ENCODE data around the gene USP11.
"Not testable (repeated sequence)": the region's sequence is repeated elsewhere in the genome, so short reads cannot be mapped to it uniquely, and the experiment has no call there.

The USP11 gene

DNA sequence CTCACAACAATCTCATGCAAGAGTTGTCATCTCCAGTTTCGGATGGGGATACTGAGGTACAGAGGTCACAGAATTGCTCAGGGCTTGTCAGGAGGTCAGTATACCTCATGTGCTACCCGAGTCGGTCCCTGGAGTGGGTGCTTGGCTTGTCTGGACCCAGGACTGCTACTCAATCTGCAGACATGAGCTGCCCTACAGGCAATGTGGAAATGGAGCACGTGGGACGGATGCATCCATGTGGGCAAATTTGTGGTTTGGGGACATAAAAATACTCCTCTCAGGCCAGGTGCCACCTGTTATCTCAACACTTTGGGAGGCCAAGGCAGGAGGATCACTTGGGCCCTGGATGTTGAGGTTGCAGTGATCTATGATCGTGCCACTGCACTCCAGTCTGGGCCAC, 15.8 kb downstream of the USP11 start:
- no peak for DNase-seq

DNA sequence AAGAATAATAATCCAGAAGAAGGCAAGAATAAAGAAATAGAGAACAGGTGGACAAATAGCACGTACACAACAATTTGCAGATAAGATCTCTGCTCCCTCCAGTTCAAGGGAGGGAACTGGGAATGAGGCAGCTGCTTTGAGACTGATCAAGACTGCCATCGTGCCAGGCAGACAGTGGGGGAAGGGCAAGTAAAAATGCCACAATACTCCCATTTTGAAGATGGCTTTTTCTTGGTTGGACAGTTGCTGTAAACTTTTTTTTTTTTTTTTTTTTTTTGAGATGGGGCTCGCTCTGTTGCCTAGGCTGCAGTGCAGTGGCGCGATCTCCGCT, 17.2 kb downstream of the USP11 start:
- no peak for DNase-seq

DNA sequence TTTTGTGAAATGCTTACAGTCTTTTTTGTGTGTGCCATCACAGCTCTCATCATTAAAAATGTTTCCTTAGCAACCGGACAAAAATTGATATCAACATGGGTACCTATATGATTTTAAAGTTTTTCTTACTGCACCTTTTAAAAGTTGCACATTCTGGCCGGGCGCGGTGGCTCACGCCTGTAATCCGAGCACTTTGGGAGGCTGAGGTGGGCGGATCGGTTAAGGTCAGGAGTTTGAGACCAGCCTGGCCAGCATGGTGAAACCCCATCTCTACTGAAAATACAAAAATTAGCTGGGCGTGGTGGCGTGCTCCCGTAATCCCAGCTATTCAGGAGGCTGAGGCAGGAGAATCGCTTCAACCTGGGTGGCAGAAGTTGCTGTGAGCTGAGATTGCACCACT, 24.8 kb downstream of the USP11 start:
- not testable (repeated sequence) for DNase-seq

DNA sequence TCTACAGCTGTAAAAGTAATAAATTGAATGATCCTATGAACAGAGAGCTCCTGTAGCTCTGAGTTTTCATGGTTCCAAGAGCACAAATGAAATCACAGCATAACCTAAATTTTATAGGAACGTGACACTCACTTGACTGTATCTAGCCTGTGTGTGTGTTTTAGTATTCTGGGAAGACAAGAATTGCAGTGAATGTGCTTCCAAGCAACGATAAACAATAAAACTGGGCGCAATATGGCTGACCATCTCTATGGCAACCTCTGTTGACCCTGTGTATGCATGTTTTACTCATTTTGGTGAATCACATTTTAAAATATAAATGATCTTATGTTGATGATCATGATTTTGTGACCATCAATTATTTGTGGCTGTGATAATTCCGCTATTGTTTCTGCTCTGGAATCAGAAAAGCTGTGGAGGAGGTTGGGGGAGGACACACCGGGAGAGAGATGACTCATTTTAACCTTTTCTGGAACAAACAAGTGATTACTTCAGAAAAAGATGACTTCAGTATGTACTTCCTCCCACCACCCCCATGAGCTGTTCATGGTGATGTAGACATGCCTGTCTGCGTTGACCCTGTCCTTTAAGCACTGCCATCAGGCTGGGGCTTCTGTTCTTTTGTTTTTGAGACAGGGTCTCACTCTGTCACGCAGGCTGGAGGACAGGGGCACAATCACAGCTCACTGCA, 31.8 kb downstream of the USP11 start:
- DNase-seq, result no peak

DNA sequence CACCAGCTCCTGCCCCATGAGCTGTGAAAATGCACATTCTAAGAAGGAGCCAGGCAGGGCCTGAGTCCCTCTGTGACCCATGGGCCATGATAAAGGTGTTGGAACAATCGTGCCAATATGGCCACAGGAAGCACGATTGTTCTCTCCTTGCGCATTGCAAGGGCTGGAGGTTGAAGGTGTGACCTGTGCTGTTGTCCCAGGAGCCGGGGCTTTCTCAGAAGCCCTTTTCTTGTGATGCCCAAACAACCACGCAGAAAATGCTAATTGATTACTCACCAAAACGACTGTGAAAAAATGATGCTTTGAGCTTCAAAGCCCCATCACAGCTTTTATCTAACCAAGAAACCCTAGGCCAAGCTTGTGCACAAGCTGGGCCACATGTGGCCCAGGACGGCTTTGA, 33.8 kb downstream of the USP11 start:
- no peak for DNase-seq

DNA sequence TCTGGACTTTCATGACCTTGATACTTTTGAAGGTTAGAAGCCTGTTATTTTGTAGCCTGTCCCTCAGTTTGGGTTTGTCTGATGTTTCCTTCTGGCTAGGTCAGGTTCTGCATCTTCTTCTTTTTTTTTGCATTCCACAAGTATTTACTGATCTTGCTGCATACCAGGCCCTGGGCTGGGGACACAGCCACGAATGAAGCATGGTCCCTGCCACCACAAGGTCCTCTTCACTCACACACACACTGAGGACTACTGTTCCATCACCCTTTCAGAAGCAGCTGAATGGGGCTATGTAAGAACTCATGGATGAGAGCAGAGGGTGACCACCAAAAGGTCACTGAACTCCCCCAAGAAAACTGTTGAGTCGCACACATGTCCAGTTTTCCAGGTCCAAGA, 39.2 kb downstream of the USP11 start:
- DNase-seq, result no peak

DNA sequence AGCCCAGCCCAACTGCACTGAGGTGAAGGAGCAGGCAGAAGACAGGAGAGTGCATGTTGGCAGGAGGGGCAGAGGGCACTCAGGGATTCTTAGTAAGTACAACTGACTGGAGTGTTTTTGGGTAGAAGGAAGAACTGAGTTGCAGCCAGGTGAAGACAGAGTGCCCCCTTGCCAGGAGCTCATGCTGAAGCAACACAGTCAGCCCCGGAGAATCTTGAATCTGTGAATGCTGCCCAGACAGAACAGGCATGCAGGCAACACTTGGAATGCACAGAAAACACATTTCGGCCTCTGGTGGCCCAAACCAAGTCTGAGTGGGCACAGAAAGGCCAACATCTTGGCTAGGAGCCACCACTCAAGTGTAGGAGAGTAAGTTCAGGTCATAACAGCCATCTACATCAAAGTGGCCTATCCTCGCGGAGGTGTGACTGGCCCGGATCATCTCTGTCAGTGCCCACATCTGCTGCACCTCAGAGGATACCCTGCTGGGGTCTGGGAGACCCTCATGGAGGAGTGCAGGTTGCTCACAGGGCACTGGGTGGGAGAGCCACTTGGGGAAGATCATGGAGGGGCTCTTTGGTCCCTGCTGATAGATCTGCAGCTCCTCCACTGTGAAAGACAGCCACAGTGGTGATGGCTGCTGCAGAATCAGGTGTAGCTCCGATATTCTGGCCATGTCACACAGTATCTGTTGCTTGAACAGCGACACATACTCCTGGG, 40.4 kb downstream of the USP11 start:
- DNase-seq, result no peak

DNA sequence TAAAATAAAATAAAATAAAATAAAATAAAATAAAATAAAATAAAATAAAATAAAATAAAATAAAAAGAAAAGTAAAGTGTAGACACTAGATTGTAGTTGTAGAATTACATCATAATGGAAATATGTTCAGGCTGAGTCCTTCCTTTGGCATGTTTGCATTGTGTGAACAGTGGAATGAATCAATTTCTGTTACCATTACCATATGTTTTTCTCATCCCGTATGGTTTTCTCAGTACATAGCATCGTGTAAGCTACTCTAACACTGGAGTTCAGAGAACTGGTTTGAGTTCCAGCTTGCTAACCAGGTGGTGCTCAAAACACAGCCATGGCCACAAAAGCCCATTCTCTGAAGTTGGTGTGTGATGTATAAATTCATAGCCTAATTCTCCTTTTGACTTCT, 45.9 kb downstream of the USP11 start:
- no peak for DNase-seq

DNA sequence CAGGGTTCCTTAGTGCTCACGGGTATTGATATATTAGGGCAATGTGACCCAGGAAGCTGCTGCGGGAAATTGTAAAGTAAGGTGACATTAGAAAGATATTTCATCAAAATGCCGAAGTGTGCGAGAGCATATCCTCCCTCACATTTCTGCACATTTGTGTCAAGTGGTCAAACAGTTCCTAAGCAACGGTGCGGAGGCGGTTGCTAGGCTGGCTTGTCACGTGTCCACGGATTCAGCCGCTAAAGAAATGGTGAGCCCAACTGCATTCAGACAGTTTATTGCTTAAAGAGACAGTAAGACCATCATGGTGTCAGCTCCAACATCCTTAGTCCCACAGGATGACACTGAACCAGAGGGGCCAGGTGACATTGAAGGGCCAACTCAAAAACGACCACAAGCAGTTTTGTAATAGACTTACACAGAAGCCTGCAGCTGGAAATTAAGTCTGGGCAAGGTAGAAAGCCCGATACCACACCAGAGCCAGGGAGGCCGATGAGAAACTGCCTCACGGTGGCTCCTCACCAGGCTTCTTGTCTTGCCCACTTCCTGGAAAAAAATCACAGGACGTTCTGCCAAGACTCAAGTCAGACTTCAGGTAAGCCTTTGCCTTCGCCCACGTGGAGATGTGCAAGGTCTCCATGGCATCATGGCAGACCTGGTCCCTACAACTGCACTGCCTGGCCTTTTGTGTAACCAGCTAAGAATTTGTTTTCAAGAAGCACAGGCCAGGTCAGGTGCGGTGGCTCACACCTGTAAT, 50.4 kb downstream of the USP11 start:
- no peak for DNase-seq

DNA sequence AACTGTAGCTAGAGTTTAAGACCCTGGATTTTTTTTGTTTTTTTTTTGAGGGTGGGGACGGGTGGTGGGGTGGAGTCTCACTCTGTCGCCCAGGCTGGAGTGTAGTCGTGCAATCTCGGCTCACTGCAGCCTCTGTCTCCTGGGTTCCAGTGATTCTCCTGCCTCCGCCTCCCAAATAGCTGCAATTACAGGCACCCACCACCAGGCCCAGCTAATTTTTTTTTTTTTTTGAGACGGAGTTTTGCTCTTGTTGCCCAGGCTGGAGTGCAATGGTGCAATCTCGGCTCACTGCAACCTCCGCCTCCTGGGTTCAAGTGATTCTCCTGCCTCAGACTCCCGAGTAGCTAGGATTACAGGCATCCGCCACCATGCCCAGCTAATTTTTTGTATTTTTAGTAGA, 51.8 kb downstream of the USP11 start:
- not testable (repeated sequence) for DNase-seq

DNA sequence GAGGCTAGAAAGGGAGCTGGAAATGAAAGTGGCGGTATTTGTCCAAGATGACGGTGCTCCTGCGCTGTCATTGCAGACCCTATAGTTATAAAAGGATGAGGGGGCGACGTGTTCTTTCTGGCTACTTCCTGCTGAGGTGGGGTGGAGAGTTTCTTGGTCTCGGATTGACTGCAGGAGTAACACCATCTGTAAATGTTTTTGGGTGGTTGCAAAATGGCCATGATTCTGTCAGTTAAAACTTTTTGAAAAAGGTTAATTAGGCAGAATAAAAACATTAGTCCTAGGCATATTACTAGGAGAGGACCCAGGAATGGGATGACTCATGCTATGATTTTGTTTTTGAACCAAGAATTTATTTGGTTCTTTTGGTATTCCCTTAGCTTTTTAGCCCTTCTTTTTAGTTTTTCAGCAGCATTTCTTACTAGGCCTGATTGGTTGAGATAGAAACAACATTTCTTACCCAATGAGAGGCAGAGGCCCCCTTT, 53.1 kb downstream of the USP11 start:
- DNase-seq, result no peak

DNA sequence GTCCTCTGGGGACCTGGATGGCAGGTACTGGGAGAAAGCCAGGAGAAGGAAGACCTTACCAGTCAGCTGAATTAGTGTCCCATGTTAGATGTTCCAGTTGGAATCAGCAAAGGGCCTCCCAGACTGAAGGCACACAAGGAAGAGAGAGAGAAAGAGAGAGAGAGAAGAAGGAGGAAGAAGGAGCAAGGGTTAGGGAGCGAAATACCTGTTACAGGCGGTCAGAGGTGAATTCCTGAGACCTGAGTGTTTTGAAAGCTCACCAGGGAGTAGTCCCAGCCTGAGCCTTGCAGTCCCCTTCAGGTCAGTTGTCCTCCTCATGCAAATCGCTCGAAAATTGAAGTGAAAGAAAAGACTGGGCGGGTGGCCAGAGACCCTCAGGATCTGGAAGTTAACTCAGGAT, 60.3 kb downstream of the USP11 start:
- DNase-seq, result no peak

DNA sequence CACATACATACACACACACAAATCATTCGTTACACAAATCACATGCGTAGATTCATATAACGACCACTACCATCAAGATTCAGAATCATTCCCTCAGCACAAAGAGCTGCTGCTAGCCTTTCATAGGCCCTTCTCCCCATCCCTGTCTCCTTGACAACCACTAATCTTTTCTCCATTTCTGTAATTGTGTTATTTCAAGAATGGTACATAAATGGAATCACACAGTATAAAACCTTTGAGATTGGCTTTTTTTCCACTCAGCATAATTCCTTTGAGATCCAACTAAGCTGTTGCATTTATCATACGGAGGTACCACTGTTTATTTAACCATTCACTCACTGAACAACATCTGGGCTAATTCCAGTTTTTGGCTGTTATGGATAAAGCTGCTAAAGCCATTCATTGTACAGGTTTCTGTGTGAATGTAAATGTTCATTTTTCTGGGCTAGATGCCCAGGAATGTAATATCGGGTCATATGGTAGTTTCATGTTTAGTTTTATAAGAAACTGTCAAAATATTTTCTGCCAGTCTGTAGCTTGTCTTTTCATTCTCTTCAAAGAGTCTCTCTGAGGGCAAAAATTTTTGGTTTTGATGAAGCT, 64.1 kb downstream of the USP11 start:
- DNase-seq, result no peak

DNA sequence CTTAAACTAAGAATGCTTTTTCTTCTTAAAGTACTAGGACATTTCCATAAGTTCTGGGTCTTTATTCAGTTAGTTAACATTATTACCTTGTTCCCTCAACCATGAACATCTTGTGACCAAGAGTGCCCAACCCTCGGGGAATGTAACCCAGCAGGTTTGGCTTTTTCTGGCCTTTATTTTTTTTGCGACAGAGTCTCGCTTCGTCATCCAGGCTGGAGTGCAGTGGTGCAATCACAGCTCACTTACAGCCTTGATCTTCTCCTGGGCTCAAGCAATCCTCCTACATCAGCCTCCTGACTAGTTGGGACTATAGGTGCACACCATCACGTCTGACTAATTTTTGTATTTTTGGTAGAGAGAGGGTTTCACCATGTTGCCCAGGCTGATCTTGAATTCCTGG, 65.1 kb downstream of the USP11 start:
- DNase-seq, result no peak
